ENCODE measurements around the gene TMEM260. TPM values are rescaled to one million over a fixed set of nuclear protein-coding genes. Genes with fewer than 3 reads are reported as not detected.
"Not testable (repeated sequence)": the region's sequence is repeated elsewhere in the genome, so short reads cannot be mapped to it uniquely, and the experiment has no call there.

The TMEM260 gene
- total RNA-seq, 6 donors from 2014 or later = 6.7 to 27.2 (median 20.1) TPM

- no peaks in the 10 kb centered on the region for H3K36me3 ChIP-seq
- no peak for ATAC-seq (ENCODE audit: low FRiP score in 2 of 2)
Measured at GRCh38 chr14:56666716-56667115, 87.1 kb downstream of the TMEM260 start.

GRCh38 chr14:56667290-56667689, 87.7 kb downstream of the TMEM260 start:
- DNase-seq; ATAC-seq (ENCODE audit: low FRiP score in 2 of 2); H3K27me3 ChIP-seq; H3K4me1 ChIP-seq; H3K9me3 ChIP-seq; H3K27ac ChIP-seq; H3K36me3 ChIP-seq; H3K4me3 ChIP-seq: not testable (repeated sequence)
- WGBS, 2 donors = 75 to 97% methylated on average over 7 of the region's 11 CpGs

More at GRCh38 chr14:56666716-56667115, 87.1 kb downstream of the TMEM260 start:
- TF ChIP-seq POLR2A (IDR thresholded peaks at IDR 0.05) (no peak), EP300 (IDR thresholded peaks at IDR 0.05) (no peak), CTCF (IDR thresholded peaks at IDR 0.05) (no peak), POLR2AphosphoS5 (IDR thresholded peaks at IDR 0.05) (no peak)
- no peak for DNase-seq
- Histone ChIP-seq H3K27me3 (no peaks in the 10 kb centered on the region), H3K4me3 (no peak overlapping the region), H3K4me1 (peaks cover 0 to 7% (median 0%) of the 10 kb centered on the region in 4 donors), H3K9me3 (no peaks in the 10 kb centered on the region), H3K27ac (no peak overlapping the region)
- 68 to 95% methylated on average over 3 of the region's 3 CpGs for WGBS, 2 donors

GRCh38 chr14:56676042-56676441, 96.4 kb downstream of the TMEM260 start:
- H3K9me3 ChIP-seq = no peaks in the 10 kb centered on the region
- H3K36me3 ChIP-seq = no peaks in the 10 kb centered on the region
- H3K4me3 ChIP-seq = no peak overlapping the region
- H3K27me3 ChIP-seq = no peaks in the 10 kb centered on the region
- WGBS, 2 donors = 66 to 74% methylated on average over 5 of the region's 5 CpGs
- DNase-seq (no peak), ATAC-seq (ENCODE audit: low FRiP score in 2 of 2) (peak; percentile 6 to 70)
- H3K4me1 ChIP-seq = no peaks in the 10 kb centered on the region
- no peak for TF ChIP-seq CTCF (IDR thresholded peaks at IDR 0.05)
- no peak for TF ChIP-seq POLR2AphosphoS5 (IDR thresholded peaks at IDR 0.05)
- TF ChIP-seq POLR2A (IDR thresholded peaks at IDR 0.05) = no peak
- no peak for TF ChIP-seq EP300 (IDR thresholded peaks at IDR 0.05)
- H3K27ac ChIP-seq = no peak overlapping the region

- Histone ChIP-seq H3K4me1 (no peaks in the 10 kb centered on the region), H3K4me3 (no peak overlapping the region), H3K9me3 (no peaks in the 10 kb centered on the region), H3K27me3 (no peaks in the 10 kb centered on the region), H3K36me3 (no peaks in the 10 kb centered on the region), H3K27ac (no peak overlapping the region)
- DNase-seq (no peak), ATAC-seq (ENCODE audit: low FRiP score in 2 of 2) (no peak)
- WGBS, 2 donors = 84 to 87% methylated on average over 3 of the region's 3 CpGs
- no peak for TF ChIP-seq CTCF (IDR thresholded peaks at IDR 0.05)
- no peak for TF ChIP-seq EP300 (IDR thresholded peaks at IDR 0.05)
- TF ChIP-seq POLR2AphosphoS5 (IDR thresholded peaks at IDR 0.05) = no peak
- no peak for TF ChIP-seq POLR2A (IDR thresholded peaks at IDR 0.05)
Measured at GRCh38 chr14:56678838-56679237, 99.2 kb downstream of the TMEM260 start.

GRCh38 chr14:56686416-56686815, 106.8 kb downstream of the TMEM260 start:
- H3K4me3 ChIP-seq = no peak overlapping the region
- H3K4me1 ChIP-seq = no peaks in the 10 kb centered on the region
- WGBS, 2 donors = 55% methylated on average over 4 of the region's 4 CpGs; no CpG with 5 or more reads in 1 of the 2 donors
- peak in 1 of 2 donors; percentile 16 for DNase-seq
- no peaks in the 10 kb centered on the region for H3K9me3 ChIP-seq
- no peak for TF ChIP-seq EP300 (IDR thresholded peaks at IDR 0.05)
- no peak for TF ChIP-seq POLR2AphosphoS5 (IDR thresholded peaks at IDR 0.05)
- ATAC-seq (ENCODE audit: low FRiP score in 2 of 2) = peak in 1 of 2 donors; percentile 12
- no peaks in the 10 kb centered on the region for H3K27me3 ChIP-seq
- no peaks in the 10 kb centered on the region for H3K36me3 ChIP-seq
- no peak overlapping the region for H3K27ac ChIP-seq

- no peak for TF ChIP-seq EP300 (IDR thresholded peaks at IDR 0.05)
- no peak for TF ChIP-seq CTCF (IDR thresholded peaks at IDR 0.05)
- no peak for TF ChIP-seq POLR2A (IDR thresholded peaks at IDR 0.05)
- no peak for TF ChIP-seq POLR2AphosphoS5 (IDR thresholded peaks at IDR 0.05)
- Histone ChIP-seq H3K27ac (no peak overlapping the region), H3K4me1 (no peaks in the 10 kb centered on the region), H3K36me3 (no peaks in the 10 kb centered on the region), H3K9me3 (no peaks in the 10 kb centered on the region), H3K4me3 (no peak overlapping the region), H3K27me3 (no peaks in the 10 kb centered on the region)
- 80% methylated on average over 8 of the region's 8 CpGs for WGBS, 2 donors
- DNase-seq = no peak
- ATAC-seq (ENCODE audit: low FRiP score in 2 of 2) = no peak
Measured at GRCh38 chr14:56687123-56687522, 107.5 kb downstream of the TMEM260 start.
